Caki2 (cell line): ENCODE data around the gene LNPEP. TPM values are rescaled to one million over a fixed set of nuclear protein-coding genes. Genes with fewer than 3 reads are reported as not detected.

Source experiments
- DNase-seq: peaks from one replicate; pipeline ENCODE4 v3.0.0-alpha.2; 2015; ENCODE audit warnings: low read depth
- in situ Hi-C: cut with HindIII; loops from 2 replicates; pipeline ENCODE4 v1.10.0; 2016; ENCODE audit warnings: low sequenced_read_pairs, low pct_unique_long_range_greater_than_20kb, mixed read lengths
- total RNA-seq: library from RNA; depleted of rRNA; stranded (reverse); fragments of >200 nt; shearing (Covaris generic); gene quantifications from 2 replicates; pipeline ENCODE4 v1.2.3, GENCODE V29; 2014; ENCODE audit warnings: low replicate concordance

The LNPEP gene
- total RNA-seq, 1 experiment from 2014 or later = 12.9 TPM

GRCh38 chr5:96978812-96979449 lies 43.1 kb downstream of the LNPEP start:
- in situ Hi-C loops = no loop called here
- no peak for DNase-seq

- in situ Hi-C loops = no loop called here
- DNase-seq = no peak
Measured at GRCh38 chr5:96984506-96985192, 48.8 kb downstream of the LNPEP start.

GRCh38 chr5:96986450-96986849 lies 50.6 kb downstream of the LNPEP start:
- in situ Hi-C loops = no loop called here
- no peak for DNase-seq

- no peak for DNase-seq
- in situ Hi-C loops = no loop called here
Measured at GRCh38 chr5:96990102-96990501, 54.2 kb downstream of the LNPEP start.

GRCh38 chr5:96991708-96992107 lies 55.8 kb downstream of the LNPEP start:
- DNase-seq = no peak
- in situ Hi-C loops = no loop called here

GRCh38 chr5:96993760-96994159 lies 57.9 kb downstream of the LNPEP start:
- in situ Hi-C loops = no loop called here
- DNase-seq = no peak

GRCh38 chr5:96994493-96994892 lies 58.6 kb downstream of the LNPEP start:
- no peak for DNase-seq
- in situ Hi-C loops = no loop called here

- DNase-seq = no peak
Measured at GRCh38 chr5:96995419-96995818, 59.5 kb downstream of the LNPEP start.

GRCh38 chr5:96997265-96997859 lies 61.5 kb downstream of the LNPEP start:
- in situ Hi-C loops = no loop called here
- peak; percentile 12 for DNase-seq

More at GRCh38 chr5:96995419-96995818, 59.5 kb downstream of the LNPEP start:
- in situ Hi-C loops = no loop called here

- in situ Hi-C loops = no loop called here
- no peak for DNase-seq
Measured at GRCh38 chr5:96999856-97000255, 64.0 kb downstream of the LNPEP start.

GRCh38 chr5:97000391-97000790 lies 64.5 kb downstream of the LNPEP start:
- in situ Hi-C loops = no loop called here
- DNase-seq = no peak

- in situ Hi-C loops = no loop called here
Measured at GRCh38 chr5:97002983-97003382, 67.1 kb downstream of the LNPEP start.

GRCh38 chr5:97004423-97005060 lies 68.7 kb downstream of the LNPEP start:
- in situ Hi-C loops = no loop called here
- DNase-seq = no peak

More at GRCh38 chr5:97002983-97003382, 67.1 kb downstream of the LNPEP start:
- DNase-seq = no peak

- in situ Hi-C loops = no loop called here
- DNase-seq = no peak
Measured at GRCh38 chr5:97006454-97007060, 70.7 kb downstream of the LNPEP start.

- in situ Hi-C loops = no loop called here
- DNase-seq = no peak
Measured at GRCh38 chr5:97009212-97009898, 73.5 kb downstream of the LNPEP start.

GRCh38 chr5:97009921-97010320 lies 74.0 kb downstream of the LNPEP start:
- DNase-seq = no peak
- in situ Hi-C loops = no loop called here

GRCh38 chr5:97010606-97011005 lies 74.7 kb downstream of the LNPEP start:
- in situ Hi-C loops = no loop called here
- DNase-seq = no peak

GRCh38 chr5:97011567-97011966 lies 75.7 kb downstream of the LNPEP start:
- DNase-seq = no peak
- in situ Hi-C loops = no loop called here
